PC-9 (cell line): ENCODE data around the gene GHR.

Experiments used
- EZH2 ChIP-seq: fragments of 200-600 bp; sonication (generic); IDR thresholded peaks from 2 replicates; pipeline ENCODE4 v1.8.0; 2017; ENCODE audit warnings: antibody characterized with exemption, low read depth
- TF ChIP-seq, protein P1 (sequence below): fragments of 200-600 bp; sonication (generic); conservative IDR thresholded peaks from 2 replicates; pipeline ENCODE4 v1.6.1; 2017; ENCODE audit warnings: mixed run types, antibody characterized with exemption, mild to moderate bottlenecking, moderate library complexity

DNA sequence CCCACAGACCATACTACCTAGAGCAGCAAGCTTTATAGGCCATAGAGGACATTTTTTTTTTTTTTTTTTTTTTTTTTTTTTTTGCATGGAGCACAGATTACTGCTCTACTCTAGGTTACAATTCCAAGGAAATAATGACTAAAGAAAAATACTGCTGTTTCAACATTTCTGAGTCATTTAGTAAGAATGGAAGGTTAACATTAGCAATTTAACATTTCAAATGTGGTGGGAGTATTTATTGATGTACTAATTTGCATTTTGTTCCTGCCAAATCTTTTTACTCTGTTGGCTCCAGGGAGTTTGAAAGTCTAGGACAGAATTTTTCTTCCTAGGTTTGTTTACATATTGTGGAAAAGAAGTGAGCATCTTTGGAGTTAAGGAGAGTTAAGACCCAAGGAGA, 191.3 kb downstream of the GHR start:
- TF ChIP-seq, protein P1, sequence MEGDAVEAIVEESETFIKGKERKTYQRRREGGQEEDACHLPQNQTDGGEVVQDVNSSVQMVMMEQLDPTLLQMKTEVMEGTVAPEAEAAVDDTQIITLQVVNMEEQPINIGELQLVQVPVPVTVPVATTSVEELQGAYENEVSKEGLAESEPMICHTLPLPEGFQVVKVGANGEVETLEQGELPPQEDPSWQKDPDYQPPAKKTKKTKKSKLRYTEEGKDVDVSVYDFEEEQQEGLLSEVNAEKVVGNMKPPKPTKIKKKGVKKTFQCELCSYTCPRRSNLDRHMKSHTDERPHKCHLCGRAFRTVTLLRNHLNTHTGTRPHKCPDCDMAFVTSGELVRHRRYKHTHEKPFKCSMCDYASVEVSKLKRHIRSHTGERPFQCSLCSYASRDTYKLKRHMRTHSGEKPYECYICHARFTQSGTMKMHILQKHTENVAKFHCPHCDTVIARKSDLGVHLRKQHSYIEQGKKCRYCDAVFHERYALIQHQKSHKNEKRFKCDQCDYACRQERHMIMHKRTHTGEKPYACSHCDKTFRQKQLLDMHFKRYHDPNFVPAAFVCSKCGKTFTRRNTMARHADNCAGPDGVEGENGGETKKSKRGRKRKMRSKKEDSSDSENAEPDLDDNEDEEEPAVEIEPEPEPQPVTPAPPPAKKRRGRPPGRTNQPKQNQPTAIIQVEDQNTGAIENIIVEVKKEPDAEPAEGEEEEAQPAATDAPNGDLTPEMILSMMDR, result no peak
- TF ChIP-seq EZH2, result no peak
